ENCODE measurements around the gene PTGES. TPM values are rescaled to one million over a fixed set of nuclear protein-coding genes. Genes with fewer than 3 reads are reported as not detected.
A peak's percentile ranks its signal among the peaks of the same experiment; 100 is the strongest.

The PTGES gene
- total and polyA plus RNA-seq, 10 of the 15 experiments (the other 5 are each of a cell fraction or from before 2014, with no cell fraction given): 0.57 TPM; not detected in 9

DNA sequence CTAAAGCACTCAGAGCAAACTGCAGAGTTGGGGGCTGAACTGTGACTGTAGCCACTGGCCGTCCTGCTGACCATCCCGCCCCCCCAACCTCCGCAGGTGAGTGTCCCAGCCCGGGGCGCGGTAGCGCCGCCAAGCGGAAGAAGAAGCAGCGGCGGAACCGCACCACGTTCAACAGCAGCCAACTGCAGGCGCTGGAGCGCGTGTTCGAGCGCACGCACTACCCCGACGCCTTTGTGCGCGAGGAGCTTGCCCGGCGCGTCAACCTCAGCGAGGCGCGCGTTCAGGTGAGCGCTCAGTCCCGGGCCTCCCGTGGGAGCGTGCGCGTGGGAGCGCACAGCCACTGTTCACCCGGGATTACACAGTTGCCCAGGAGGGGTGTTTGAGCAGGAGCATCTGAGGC lies 33.7 kb downstream of the PTGES start:
- BruUV-seq (replicated peaks): no TSS peak
- 81% methylated on average over 38 of the region's 38 CpGs for WGBS (ENCODE audit: insufficient coverage, insufficient replicate concordance, low lambda C conversion rate, missing lambda C conversion rate)
- no peaks in the 10 kb centered on the region for H3K79me2 ChIP-seq (ENCODE audit: control insufficient read depth, insufficient read depth, low read length)
- RAD21 ChIA-PET (ENCODE audit: unreplicated experiment): no interaction called here
- DNase-seq (ENCODE audit: low read depth, low spot score): no peak
- no peaks in the 10 kb centered on the region for H3K36me3 ChIP-seq (ENCODE audit: control insufficient read depth in 2 of 2, insufficient read depth in 2 of 2, low read length in 1 of 2)
- H2AFZ ChIP-seq (ENCODE audit: control insufficient read depth, low read depth, low read length): no peak overlapping the region
- TF ChIP-seq RCOR1 (conservative IDR thresholded peaks at IDR 0.05; ENCODE audit: low read depth, low read length): no peak
- no peak for TF ChIP-seq IRF5 (IDR thresholded peaks at IDR 0.05; ENCODE audit: borderline replicate concordance)
- TF ChIP-seq, protein P1, sequence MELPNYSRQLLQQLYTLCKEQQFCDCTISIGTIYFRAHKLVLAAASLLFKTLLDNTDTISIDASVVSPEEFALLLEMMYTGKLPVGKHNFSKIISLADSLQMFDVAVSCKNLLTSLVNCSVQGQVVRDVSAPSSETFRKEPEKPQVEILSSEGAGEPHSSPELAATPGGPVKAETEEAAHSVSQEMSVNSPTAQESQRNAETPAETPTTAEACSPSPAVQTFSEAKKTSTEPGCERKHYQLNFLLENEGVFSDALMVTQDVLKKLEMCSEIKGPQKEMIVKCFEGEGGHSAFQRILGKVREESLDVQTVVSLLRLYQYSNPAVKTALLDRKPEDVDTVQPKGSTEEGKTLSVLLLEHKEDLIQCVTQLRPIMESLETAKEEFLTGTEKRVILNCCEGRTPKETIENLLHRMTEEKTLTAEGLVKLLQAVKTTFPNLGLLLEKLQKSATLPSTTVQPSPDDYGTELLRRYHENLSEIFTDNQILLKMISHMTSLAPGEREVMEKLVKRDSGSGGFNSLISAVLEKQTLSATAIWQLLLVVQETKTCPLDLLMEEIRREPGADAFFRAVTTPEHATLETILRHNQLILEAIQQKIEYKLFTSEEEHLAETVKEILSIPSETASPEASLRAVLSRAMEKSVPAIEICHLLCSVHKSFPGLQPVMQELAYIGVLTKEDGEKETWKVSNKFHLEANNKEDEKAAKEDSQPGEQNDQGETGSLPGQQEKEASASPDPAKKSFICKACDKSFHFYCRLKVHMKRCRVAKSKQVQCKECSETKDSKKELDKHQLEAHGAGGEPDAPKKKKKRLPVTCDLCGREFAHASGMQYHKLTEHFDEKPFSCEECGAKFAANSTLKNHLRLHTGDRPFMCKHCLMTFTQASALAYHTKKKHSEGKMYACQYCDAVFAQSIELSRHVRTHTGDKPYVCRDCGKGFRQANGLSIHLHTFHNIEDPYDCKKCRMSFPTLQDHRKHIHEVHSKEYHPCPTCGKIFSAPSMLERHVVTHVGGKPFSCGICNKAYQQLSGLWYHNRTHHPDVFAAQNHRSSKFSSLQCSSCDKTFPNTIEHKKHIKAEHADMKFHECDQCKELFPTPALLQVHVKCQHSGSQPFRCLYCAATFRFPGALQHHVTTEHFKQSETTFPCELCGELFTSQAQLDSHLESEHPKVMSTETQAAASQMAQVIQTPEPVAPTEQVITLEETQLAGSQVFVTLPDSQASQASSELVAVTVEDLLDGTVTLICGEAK (IDR thresholded peaks at IDR 0.05; ENCODE audit: borderline replicate concordance): no peak
- TF ChIP-seq JUNB (IDR thresholded peaks at IDR 0.05): no peak
- TF ChIP-seq, protein P2, sequence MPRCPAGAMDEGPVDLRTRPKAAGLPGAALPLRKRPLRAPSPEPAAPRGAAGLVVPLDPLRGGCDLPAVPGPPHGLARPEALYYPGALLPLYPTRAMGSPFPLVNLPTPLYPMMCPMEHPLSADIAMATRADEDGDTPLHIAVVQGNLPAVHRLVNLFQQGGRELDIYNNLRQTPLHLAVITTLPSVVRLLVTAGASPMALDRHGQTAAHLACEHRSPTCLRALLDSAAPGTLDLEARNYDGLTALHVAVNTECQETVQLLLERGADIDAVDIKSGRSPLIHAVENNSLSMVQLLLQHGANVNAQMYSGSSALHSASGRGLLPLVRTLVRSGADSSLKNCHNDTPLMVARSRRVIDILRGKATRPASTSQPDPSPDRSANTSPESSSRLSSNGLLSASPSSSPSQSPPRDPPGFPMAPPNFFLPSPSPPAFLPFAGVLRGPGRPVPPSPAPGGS (IDR thresholded peaks at IDR 0.05; ENCODE audit: borderline replicate concordance, insufficient read depth, low read depth, low read length, poor library complexity, severe bottlenecking): peak; percentile 85
- TF ChIP-seq RAD51 (IDR thresholded peaks at IDR 0.05): no peak
- no peak for TF ChIP-seq EP300 (IDR thresholded peaks at IDR 0.05; ENCODE audit: borderline replicate concordance in 1 of 2, control insufficient read depth in 1 of 2, low read depth in 2 of 2, low read length in 2 of 2)
- TF ChIP-seq ZNF384 (IDR thresholded peaks at IDR 0.05; ENCODE audit: borderline replicate concordance, low read depth, low read length): no peak
- TF ChIP-seq, protein P3, sequence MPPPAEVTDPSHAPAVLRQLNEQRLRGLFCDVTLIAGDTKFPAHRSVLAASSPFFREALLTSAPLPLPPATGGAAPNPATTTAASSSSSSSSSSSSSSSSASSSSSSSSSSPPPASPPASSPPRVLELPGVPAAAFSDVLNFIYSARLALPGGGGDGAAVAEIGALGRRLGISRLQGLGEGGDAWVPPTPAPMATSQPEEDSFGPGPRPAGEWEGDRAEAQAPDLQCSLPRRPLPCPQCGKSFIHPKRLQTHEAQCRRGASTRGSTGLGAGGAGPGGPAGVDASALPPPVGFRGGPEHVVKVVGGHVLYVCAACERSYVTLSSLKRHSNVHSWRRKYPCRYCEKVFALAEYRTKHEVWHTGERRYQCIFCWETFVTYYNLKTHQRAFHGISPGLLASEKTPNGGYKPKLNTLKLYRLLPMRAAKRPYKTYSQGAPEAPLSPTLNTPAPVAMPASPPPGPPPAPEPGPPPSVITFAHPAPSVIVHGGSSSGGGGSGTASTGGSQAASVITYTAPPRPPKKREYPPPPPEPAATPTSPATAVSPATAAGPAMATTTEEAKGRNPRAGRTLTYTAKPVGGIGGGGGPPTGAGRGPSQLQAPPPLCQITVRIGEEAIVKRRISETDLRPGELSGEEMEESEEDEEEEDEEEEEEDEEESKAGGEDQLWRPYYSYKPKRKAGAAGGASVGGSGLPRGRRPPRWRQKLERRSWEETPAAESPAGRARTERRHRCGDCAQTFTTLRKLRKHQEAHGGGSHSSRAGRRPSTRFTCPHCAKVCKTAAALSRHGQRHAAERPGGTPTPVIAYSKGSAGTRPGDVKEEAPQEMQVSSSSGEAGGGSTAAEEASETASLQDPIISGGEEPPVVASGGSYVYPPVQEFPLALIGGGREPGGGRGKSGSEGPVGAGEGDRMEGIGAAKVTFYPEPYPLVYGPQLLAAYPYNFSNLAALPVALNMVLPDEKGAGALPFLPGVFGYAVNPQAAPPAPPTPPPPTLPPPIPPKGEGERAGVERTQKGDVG (CRISPR knock-in tag; IDR thresholded peaks at IDR 0.05): no peak
- no peak for TF ChIP-seq NFIC (IDR thresholded peaks at IDR 0.05; ENCODE audit: low read depth, low read length)
- peak; percentile 75; the same call in 1 of the 2 replicates for TF ChIP-seq TCF3 (IDR thresholded peaks at IDR 0.05; ENCODE audit: borderline replicate concordance, insufficient read depth, low read depth, low read length)
- TF ChIP-seq FOXK2 (IDR thresholded peaks at IDR 0.05): no peak
- TF ChIP-seq STAT1 (conservative IDR thresholded peaks at IDR 0.05): no peak
- no peak for TF ChIP-seq HDGF (IDR thresholded peaks at IDR 0.05)
- TF ChIP-seq SRF (IDR thresholded peaks at IDR 0.05; ENCODE audit: low read depth in 2 of 2, low read length in 2 of 2): no peak
- FAIRE-seq: no peak
- H3K4me2 ChIP-seq (ENCODE audit: control insufficient read depth, insufficient read depth): no peak overlapping the region
- H3K4me3 ChIP-seq: no peak overlapping the region
- SMC1A ChIA-PET (ENCODE audit: uncharacterized antibody, unreplicated experiment): no interaction called here
- no peaks in the 10 kb centered on the region for H3K9me3 ChIP-seq (replicated peaks; ENCODE audit: control insufficient read depth, insufficient read depth, low read length)
- no peaks in the 10 kb centered on the region for H3K27me3 ChIP-seq (replicated peaks in 1 of 2; ENCODE audit: control insufficient read depth in 2 of 2, insufficient read depth in 2 of 2, low read length in 1 of 2)
- intact Hi-C loops (cut with micrococcal nuclease; ENCODE audit: unreplicated experiment) (no loop called here), in situ Hi-C loops (cut with MboI) (no loop called here)
- ATAC-seq: no peak
- no peaks in the 10 kb centered on the region for H4K20me1 ChIP-seq (ENCODE audit: control insufficient read depth, insufficient read depth)
- POLR2A ChIA-PET: no interaction called here
- H3K9ac ChIP-seq (ENCODE audit: control insufficient read depth, insufficient read depth, low read length): no peak overlapping the region
- no peak overlapping the region for H3K27ac ChIP-seq (ENCODE audit: control insufficient read depth, insufficient read depth)
- CTCF ChIA-PET: no interaction called here
- no peaks in the 10 kb centered on the region for H3K4me1 ChIP-seq (ENCODE audit: control insufficient read depth, insufficient read depth, low read length)

All from GM12878 (cell line).